ENCODE data around the gene BTBD2.
A peak's percentile ranks its signal among the peaks of the same experiment; 100 is the strongest.

BTBD2 gene

GRCh38 chr19:1952635-1953034, 62.9 kb downstream of the BTBD2 start:
- peaks cover 13 to 16% of the 10 kb centered on the region in 2 donors for H3K36me3 Mint-ChIP-seq
- DNase-seq (no peak), ATAC-seq (replicated peaks) (no peak)
- H3K4me3 Mint-ChIP-seq, result no peak overlapping the region
- H3K4me1 Mint-ChIP-seq, result peaks cover 19 to 66% of the 10 kb centered on the region in 2 donors
- no peaks in the 10 kb centered on the region for H3K27me3 Mint-ChIP-seq
- no peak overlapping the region for H3K27ac Mint-ChIP-seq
- H3K9me3 Mint-ChIP-seq, result no peaks in the 10 kb centered on the region

- no peaks in the 10 kb centered on the region for H3K27me3 Mint-ChIP-seq
- peaks cover 22 to 54% of the 10 kb centered on the region in 2 donors for H3K4me1 Mint-ChIP-seq
- peaks cover 13 to 16% of the 10 kb centered on the region in 2 donors for H3K36me3 Mint-ChIP-seq
- ATAC-seq (replicated peaks) (no peak), DNase-seq (no peak)
- H3K4me3 Mint-ChIP-seq, result no peak overlapping the region
- H3K27ac Mint-ChIP-seq, result no peak overlapping the region
- no peaks in the 10 kb centered on the region for H3K9me3 Mint-ChIP-seq
These were observed 64.9 kb downstream of the BTBD2 start for GRCh38 chr19:1950640-1951039.

- peak overlapping the region; percentile 25 for H3K27ac Mint-ChIP-seq
- DNase-seq, result no peak
- no peak for ATAC-seq (replicated peaks)
- no peak overlapping the region for H3K4me3 Mint-ChIP-seq
- peaks cover 13 to 16% of the 10 kb centered on the region in 2 donors for H3K36me3 Mint-ChIP-seq
- H3K9me3 Mint-ChIP-seq, result no peaks in the 10 kb centered on the region
- H3K4me1 Mint-ChIP-seq, result peaks cover 23 to 50% of the 10 kb centered on the region in 2 donors
- H3K27me3 Mint-ChIP-seq, result no peaks in the 10 kb centered on the region
These were observed 66.0 kb downstream of the BTBD2 start for GRCh38 chr19:1949304-1950101.

- Mint-ChIP-seq H3K9me3 (no peaks in the 10 kb centered on the region), H3K27me3 (no peaks in the 10 kb centered on the region), H3K27ac (no peak overlapping the region), H3K36me3 (peaks cover 9 to 21% of the 10 kb centered on the region in 2 donors), H3K4me3 (no peak overlapping the region), H3K4me1 (peaks cover 33 to 52% of the 10 kb centered on the region in 2 donors)
- DNase-seq (no peak), ATAC-seq (replicated peaks) (no peak)
These were observed 67.8 kb downstream of the BTBD2 start for GRCh38 chr19:1947651-1948209.

GRCh38 chr19:1945899-1946298, 69.6 kb downstream of the BTBD2 start:
- DNase-seq (no peak), ATAC-seq (replicated peaks) (no peak)
- Mint-ChIP-seq H3K9me3 (no peaks in the 10 kb centered on the region), H3K4me1 (peaks cover 33 to 56% of the 10 kb centered on the region in 2 donors), H3K4me3 (no peak overlapping the region), H3K27ac (peak overlapping the region; percentile 65), H3K27me3 (no peaks in the 10 kb centered on the region), H3K36me3 (peaks cover 6 to 30% of the 10 kb centered on the region in 2 donors)

- DNase-seq (no peak), ATAC-seq (replicated peaks) (no peak)
- Mint-ChIP-seq H3K9me3 (no peaks in the 10 kb centered on the region), H3K36me3 (peaks cover 6 to 25% of the 10 kb centered on the region in 2 donors), H3K27me3 (no peaks in the 10 kb centered on the region), H3K4me3 (no peak overlapping the region), H3K27ac (no peak overlapping the region), H3K4me1 (peaks cover 31 to 53% of the 10 kb centered on the region in 2 donors)
These were observed 70.5 kb downstream of the BTBD2 start for GRCh38 chr19:1944916-1945561.

GRCh38 chr19:1944088-1944915, 71.2 kb downstream of the BTBD2 start:
- Mint-ChIP-seq H3K36me3 (peaks cover 5 to 24% of the 10 kb centered on the region in 2 donors), H3K4me1 (peaks cover 33 to 56% of the 10 kb centered on the region in 2 donors), H3K4me3 (peak overlapping the region; percentile 46 to 68), H3K27me3 (no peaks in the 10 kb centered on the region), H3K9me3 (no peaks in the 10 kb centered on the region), H3K27ac (no peak overlapping the region)
- no peak for DNase-seq
- no peak for ATAC-seq (replicated peaks)

GRCh38 chr19:1943661-1944087, 71.8 kb downstream of the BTBD2 start:
- ATAC-seq (replicated peaks) (no peak), DNase-seq (no peak)
- Mint-ChIP-seq H3K27ac (peak overlapping the region; percentile 98), H3K36me3 (peaks cover 3 to 22% of the 10 kb centered on the region in 2 donors), H3K27me3 (no peaks in the 10 kb centered on the region), H3K4me3 (peak overlapping the region; percentile 86 to 97), H3K9me3 (no peaks in the 10 kb centered on the region), H3K4me1 (peaks cover 28 to 50% of the 10 kb centered on the region in 2 donors)

GRCh38 chr19:1942934-1943555, 72.5 kb downstream of the BTBD2 start:
- Mint-ChIP-seq H3K4me1 (peaks cover 26 to 44% of the 10 kb centered on the region in 2 donors), H3K4me3 (peak overlapping the region; percentile 86 to 97), H3K27me3 (no peaks in the 10 kb centered on the region), H3K27ac (peak overlapping the region; percentile 98), H3K9me3 (no peaks in the 10 kb centered on the region), H3K36me3 (peaks cover 3 to 22% of the 10 kb centered on the region in 2 donors)
- ATAC-seq (replicated peaks), result no peak
- DNase-seq, result no peak

GRCh38 chr19:1942078-1942933, 73.2 kb downstream of the BTBD2 start:
- H3K27me3 Mint-ChIP-seq, result no peaks in the 10 kb centered on the region
- peak overlapping the region; percentile 86 to 97 for H3K4me3 Mint-ChIP-seq
- peaks cover 27 to 44% of the 10 kb centered on the region in 2 donors for H3K4me1 Mint-ChIP-seq
- DNase-seq, result peak; percentile 60
- peaks cover 3 to 22% of the 10 kb centered on the region in 2 donors for H3K36me3 Mint-ChIP-seq
- ATAC-seq (replicated peaks), result peak; percentile 63 to 66
- H3K9me3 Mint-ChIP-seq, result no peaks in the 10 kb centered on the region
- H3K27ac Mint-ChIP-seq, result peak overlapping the region; percentile 98

GRCh38 chr19:1941146-1942077, 74.1 kb downstream of the BTBD2 start, which contains the start of gene CSNK1G2:
TSS of gene CSNK1G2 (plus strand) at chr19:1941172. CDS start at chr19:1969773, 28,601 bp downstream.
- ATAC-seq (replicated peaks) (peak; percentile 17 to 32), DNase-seq (no peak)

GRCh38 chr19:1938071-1938470, 77.4 kb downstream of the BTBD2 start:
- ATAC-seq (replicated peaks), result no peak
- H3K36me3 Mint-ChIP-seq, result peaks cover 13 to 27% of the 10 kb centered on the region in 2 donors
- peaks cover 36 to 56% of the 10 kb centered on the region in 2 donors for H3K4me1 Mint-ChIP-seq
- no peak overlapping the region for H3K4me3 Mint-ChIP-seq
- peak overlapping the region; percentile 32 for H3K27ac Mint-ChIP-seq
- DNase-seq, result no peak
- no peaks in the 10 kb centered on the region for H3K27me3 Mint-ChIP-seq
- peaks cover 5 to 7% of the 10 kb centered on the region in 2 donors for H3K9me3 Mint-ChIP-seq

More at GRCh38 chr19:1941146-1942077, 74.1 kb downstream of the BTBD2 start, which contains the start of gene CSNK1G2:
- Mint-ChIP-seq H3K27me3 (no peaks in the 10 kb centered on the region), H3K4me3 (peak within 1 kb of the TSS; percentile 86 to 97), H3K27ac (peak within 1 kb of the TSS; percentile 98), H3K36me3 (peaks cover 7 to 26% of the 10 kb centered on the region in 2 donors), H3K9me3 (no peaks in the 10 kb centered on the region), H3K4me1 (peaks cover 31 to 48% of the 10 kb centered on the region in 2 donors)

Data from stimulated activated naive B cell treated with anti-CD40 and anti-IgM and Interleukin-4, amounts not matched to agents 10 μg/mL and 1 μg/mL and 100 μg/mL, for 72 hours (primary cell).